Measurements from ENCODE around the gene GPR176. TPM values are rescaled to one million over a fixed set of nuclear protein-coding genes. Genes with fewer than 3 reads are reported as not detected.

Gene GPR176
- total RNA-seq, 1 donor from 2014 or later, result 35.4 TPM

DNA sequence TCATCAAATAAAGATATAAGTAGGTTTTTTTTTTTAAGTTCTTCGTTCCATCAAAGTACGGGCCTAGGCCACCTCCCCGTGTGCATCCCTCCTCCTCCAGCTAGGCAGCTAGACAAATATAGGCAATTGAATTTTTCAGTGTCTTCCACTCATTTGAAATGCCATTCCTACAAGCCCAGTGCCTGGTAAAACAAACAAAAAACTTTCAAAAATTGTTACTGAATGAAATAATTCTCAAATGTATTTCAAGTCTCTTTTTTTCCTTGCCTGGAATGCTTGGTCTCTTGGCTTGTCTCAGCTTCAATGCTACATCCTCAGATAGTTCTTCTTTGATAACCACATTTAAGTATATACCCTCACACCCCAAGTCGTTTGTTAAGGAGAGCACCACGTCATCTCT is 17.6 kb upstream of the GPR176 start:
- H3K36me3 ChIP-seq (ENCODE audit: insufficient read depth, low read length), result peaks cover 20% of the 10 kb centered on the region
- no peak overlapping the region for H3K27ac Mint-ChIP-seq (ENCODE audit: unreplicated experiment)
- H3K9me3 Mint-ChIP-seq (ENCODE audit: unreplicated experiment), result no peaks in the 10 kb centered on the region
- H3K4me1 Mint-ChIP-seq (ENCODE audit: low read depth, unreplicated experiment), result peaks cover 59% of the 10 kb centered on the region
- H3K79me2 ChIP-seq (ENCODE audit: insufficient read depth, low read length), result peaks cover 74% of the 10 kb centered on the region
- H3K27me3 Mint-ChIP-seq (ENCODE audit: low read depth, unreplicated experiment), result no peaks in the 10 kb centered on the region
- no peak overlapping the region for H3K27ac ChIP-seq (ENCODE audit: low read depth, low read length)
- H3K27me3 ChIP-seq (ENCODE audit: insufficient read depth, low read length), result no peaks in the 10 kb centered on the region
- H3K4me3 Mint-ChIP-seq (ENCODE audit: unreplicated experiment), result no peak overlapping the region
- peak overlapping the region; percentile 25 for H3K4me2 ChIP-seq (ENCODE audit: low read length)
- H4K20me1 ChIP-seq (ENCODE audit: insufficient read depth, low read length), result peaks cover 22% of the 10 kb centered on the region
- no peak for FAIRE-seq
- H3K9ac ChIP-seq (ENCODE audit: low read length), result no peak overlapping the region
- peaks cover 14% of the 10 kb centered on the region for H3K36me3 Mint-ChIP-seq (ENCODE audit: low read depth, unreplicated experiment)
- TF ChIP-seq EZH2 (IDR thresholded peaks at IDR 0.05; ENCODE audit: insufficient read depth, low read length), result no peak
- TF ChIP-seq, protein P1, sequence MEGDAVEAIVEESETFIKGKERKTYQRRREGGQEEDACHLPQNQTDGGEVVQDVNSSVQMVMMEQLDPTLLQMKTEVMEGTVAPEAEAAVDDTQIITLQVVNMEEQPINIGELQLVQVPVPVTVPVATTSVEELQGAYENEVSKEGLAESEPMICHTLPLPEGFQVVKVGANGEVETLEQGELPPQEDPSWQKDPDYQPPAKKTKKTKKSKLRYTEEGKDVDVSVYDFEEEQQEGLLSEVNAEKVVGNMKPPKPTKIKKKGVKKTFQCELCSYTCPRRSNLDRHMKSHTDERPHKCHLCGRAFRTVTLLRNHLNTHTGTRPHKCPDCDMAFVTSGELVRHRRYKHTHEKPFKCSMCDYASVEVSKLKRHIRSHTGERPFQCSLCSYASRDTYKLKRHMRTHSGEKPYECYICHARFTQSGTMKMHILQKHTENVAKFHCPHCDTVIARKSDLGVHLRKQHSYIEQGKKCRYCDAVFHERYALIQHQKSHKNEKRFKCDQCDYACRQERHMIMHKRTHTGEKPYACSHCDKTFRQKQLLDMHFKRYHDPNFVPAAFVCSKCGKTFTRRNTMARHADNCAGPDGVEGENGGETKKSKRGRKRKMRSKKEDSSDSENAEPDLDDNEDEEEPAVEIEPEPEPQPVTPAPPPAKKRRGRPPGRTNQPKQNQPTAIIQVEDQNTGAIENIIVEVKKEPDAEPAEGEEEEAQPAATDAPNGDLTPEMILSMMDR (IDR thresholded peaks at IDR 0.05; ENCODE audit: insufficient read depth, low read depth, low read length), result no peak
- H3K4me1 ChIP-seq (ENCODE audit: insufficient read depth, low read length), result peaks cover 35% of the 10 kb centered on the region
- no peaks in the 10 kb centered on the region for H3K9me3 ChIP-seq (ENCODE audit: insufficient read depth, low read depth, low read length)
- H3K4me3 ChIP-seq (ENCODE audit: insufficient read depth, low read depth, low read length), result no peak overlapping the region
- no peak overlapping the region for H2AFZ ChIP-seq (ENCODE audit: low read depth, low read length)
- no peak for DNase-seq (ENCODE audit: low read depth)

DNA sequence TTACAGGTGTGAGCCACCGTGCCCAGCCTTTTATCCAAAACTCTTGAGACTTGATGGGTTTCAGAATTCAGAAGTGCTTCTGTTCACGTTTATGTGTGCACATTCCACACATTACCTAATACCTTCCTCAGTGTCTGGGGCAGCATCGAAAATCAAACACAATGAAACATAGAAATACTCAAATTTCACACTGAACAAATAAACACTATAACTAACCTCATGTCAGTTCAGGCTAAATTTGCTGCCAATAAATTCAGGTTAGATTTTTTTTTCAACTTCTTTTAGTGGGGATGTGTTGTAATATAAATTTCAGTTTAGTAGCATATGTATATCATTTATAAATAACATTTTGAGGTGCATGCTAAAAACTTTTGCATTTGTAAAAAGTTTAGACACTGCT is 16.6 kb upstream of the GPR176 start:
- H3K4me1 ChIP-seq (ENCODE audit: insufficient read depth, low read length), result peaks cover 27% of the 10 kb centered on the region
- FAIRE-seq (no peak), DNase-seq (ENCODE audit: low read depth) (no peak)
- peak overlapping the region; percentile 61 for H3K4me3 Mint-ChIP-seq (ENCODE audit: unreplicated experiment)
- H3K4me3 ChIP-seq (ENCODE audit: insufficient read depth, low read depth, low read length), result no peak overlapping the region
- H3K27ac ChIP-seq (ENCODE audit: low read depth, low read length), result peak overlapping the region; percentile 7
- peaks cover 19% of the 10 kb centered on the region for H3K36me3 ChIP-seq (ENCODE audit: insufficient read depth, low read length)
- H3K27me3 ChIP-seq (ENCODE audit: insufficient read depth, low read length), result no peaks in the 10 kb centered on the region
- H3K27me3 Mint-ChIP-seq (ENCODE audit: low read depth, unreplicated experiment), result no peaks in the 10 kb centered on the region
- peak overlapping the region; percentile 19 for H3K9ac ChIP-seq (ENCODE audit: low read length)
- peak overlapping the region; percentile 98 for H3K4me2 ChIP-seq (ENCODE audit: low read length)
- peaks cover 11% of the 10 kb centered on the region for H3K36me3 Mint-ChIP-seq (ENCODE audit: low read depth, unreplicated experiment)
- peaks cover 74% of the 10 kb centered on the region for H3K79me2 ChIP-seq (ENCODE audit: insufficient read depth, low read length)
- H3K9me3 Mint-ChIP-seq (ENCODE audit: unreplicated experiment), result no peaks in the 10 kb centered on the region
- no peak overlapping the region for H3K27ac Mint-ChIP-seq (ENCODE audit: unreplicated experiment)
- H3K4me1 Mint-ChIP-seq (ENCODE audit: low read depth, unreplicated experiment), result peaks cover 55% of the 10 kb centered on the region
- H4K20me1 ChIP-seq (ENCODE audit: insufficient read depth, low read length), result peaks cover 20% of the 10 kb centered on the region
- H2AFZ ChIP-seq (ENCODE audit: low read depth, low read length), result no peak overlapping the region
- no peaks in the 10 kb centered on the region for H3K9me3 ChIP-seq (ENCODE audit: insufficient read depth, low read depth, low read length)
- TF ChIP-seq, protein P1 (IDR thresholded peaks at IDR 0.05; ENCODE audit: insufficient read depth, low read depth, low read length), result no peak
- no peak for TF ChIP-seq EZH2 (IDR thresholded peaks at IDR 0.05; ENCODE audit: insufficient read depth, low read length)

DNA sequence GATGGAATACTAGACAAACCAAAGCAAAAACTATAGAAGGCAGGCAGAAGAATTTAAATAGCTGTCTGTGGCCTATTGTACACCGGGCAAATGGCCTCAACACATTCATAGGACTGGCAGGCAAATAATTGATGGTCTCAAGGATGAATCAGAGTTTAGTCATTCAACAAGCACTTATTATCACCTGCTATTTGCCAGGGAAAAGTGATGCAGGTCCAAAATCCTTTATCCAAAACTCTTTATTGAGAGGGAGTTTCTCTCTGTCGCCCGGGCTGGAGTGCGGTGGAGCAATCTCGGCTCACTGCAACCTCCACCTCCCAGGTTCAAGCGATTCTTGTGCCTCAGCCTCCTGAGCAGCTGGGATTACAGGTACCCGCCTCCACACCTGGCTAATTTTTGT is 16.1 kb upstream of the GPR176 start:
- H3K9me3 ChIP-seq (ENCODE audit: insufficient read depth, low read depth, low read length), result no peaks in the 10 kb centered on the region
- Mint-ChIP-seq H3K4me3 (ENCODE audit: unreplicated experiment) (peak overlapping the region; percentile 61), H3K27ac (ENCODE audit: unreplicated experiment) (no peak overlapping the region), H3K9me3 (ENCODE audit: unreplicated experiment) (no peaks in the 10 kb centered on the region), H3K36me3 (ENCODE audit: low read depth, unreplicated experiment) (peaks cover 11% of the 10 kb centered on the region), H3K4me1 (ENCODE audit: low read depth, unreplicated experiment) (peaks cover 51% of the 10 kb centered on the region), H3K27me3 (ENCODE audit: low read depth, unreplicated experiment) (no peaks in the 10 kb centered on the region)
- H3K4me2 ChIP-seq (ENCODE audit: low read length), result peak overlapping the region; percentile 98
- H3K27me3 ChIP-seq (ENCODE audit: insufficient read depth, low read length), result no peaks in the 10 kb centered on the region
- peaks cover 20% of the 10 kb centered on the region for H4K20me1 ChIP-seq (ENCODE audit: insufficient read depth, low read length)
- H3K27ac ChIP-seq (ENCODE audit: low read depth, low read length), result peak overlapping the region; percentile 32
- H3K9ac ChIP-seq (ENCODE audit: low read length), result peak overlapping the region; percentile 19
- H3K4me1 ChIP-seq (ENCODE audit: insufficient read depth, low read length), result peaks cover 22% of the 10 kb centered on the region
- no peak overlapping the region for H3K4me3 ChIP-seq (ENCODE audit: insufficient read depth, low read depth, low read length)
- peaks cover 70% of the 10 kb centered on the region for H3K79me2 ChIP-seq (ENCODE audit: insufficient read depth, low read length)
- TF ChIP-seq, protein P1 (IDR thresholded peaks at IDR 0.05; ENCODE audit: insufficient read depth, low read depth, low read length), result no peak
- TF ChIP-seq EZH2 (IDR thresholded peaks at IDR 0.05; ENCODE audit: insufficient read depth, low read length), result no peak
- H3K36me3 ChIP-seq (ENCODE audit: insufficient read depth, low read length), result peaks cover 14% of the 10 kb centered on the region
- FAIRE-seq, result no peak
- DNase-seq (ENCODE audit: low read depth), result peak; percentile 88
- no peak overlapping the region for H2AFZ ChIP-seq (ENCODE audit: low read depth, low read length)

All from astrocyte (in vitro differentiated cells and primary cell).